GM12873 (cell line): ENCODE measurements around the gene CASS4.

Source experiments
- CTCF ChIP-seq: IDR thresholded peaks from 2 replicates; pipeline ENCODE4 v1.5.1; 2012; ENCODE audit warnings: low read depth, mild to moderate bottlenecking, moderate library complexity, low read length, control low read depth; ENCODE audit not compliant: insufficient read depth; ENCODE audit errors: missing control alignments

The CASS4 gene

GRCh38 chr20:56447227-56447626, 35.2 kb downstream of the CASS4 start:
- no peak for TF ChIP-seq CTCF

- TF ChIP-seq CTCF: no peak
Observed at GRCh38 chr20:56449459-56449858, 37.4 kb downstream of the CASS4 start.

GRCh38 chr20:56451056-56451765, 39.2 kb downstream of the CASS4 start:
- no peak for TF ChIP-seq CTCF

GRCh38 chr20:56453352-56453751, 41.3 kb downstream of the CASS4 start:
- TF ChIP-seq CTCF: no peak

GRCh38 chr20:56454754-56455153, 42.7 kb downstream of the CASS4 start:
- TF ChIP-seq CTCF: no peak

GRCh38 chr20:56458206-56458821, 46.3 kb downstream of the CASS4 start:
- TF ChIP-seq CTCF: no peak

- no peak for TF ChIP-seq CTCF
Observed at GRCh38 chr20:56460459-56460858, 48.4 kb downstream of the CASS4 start.
